IMR-90 (cell line): ENCODE results near the gene CCDC69. TPM values are rescaled to one million over a fixed set of nuclear protein-coding genes. Genes with fewer than 3 reads are reported as not detected.

Experiments used
- ATAC-seq: fragments of 200-7000 bp; cut with Tn5 transposase; 2 replicates; pipeline ENCODE4 v1.9.1; 2020; ENCODE audit warnings: low read depth, mild to moderate bottlenecking, moderate library complexity
- BruUV-seq: library from RNA; stranded (reverse); fragments of 400-500 nt; replicated peaks from 2 replicates; lab custom pipeline; 2021; lab: Mats Ljungman, UMichigan
- CTCF ChIA-PET: fragments of 300-600 bp; formaldehyde crosslinking; extraction: SDS; loops from one replicate; lab custom pipeline; 2021; ENCODE audit warnings: antibody characterized with exemption; lab: Yijun Ruan, JAX
- POLR2A ChIA-PET: fragments of 300-600 bp; sonication (Branson Sonifier 250); formaldehyde crosslinking; loops from one replicate; lab custom pipeline; 2022; ENCODE audit warnings: antibody characterized with exemption; ENCODE audit not compliant: unreplicated experiment; lab: Charles Lee
- DNase-seq: peaks from one replicate; pipeline ENCODE4 v3.0.0; 2013
- H2AFZ ChIP-seq: replicated peaks from 2 replicates; pipeline ENCODE3; 2013; ENCODE audit warnings: low read length, mild to moderate bottlenecking; ENCODE audit not compliant: poor library complexity
- H2AK5ac ChIP-seq: 2 replicates; pipeline ENCODE4 v1.6.1; 2013; ENCODE audit warnings: low read depth, low read length, inconsistent platforms
- H2AK9ac ChIP-seq: replicated peaks from 2 replicates; pipeline ENCODE3; 2013; ENCODE audit warnings: mild to moderate bottlenecking, low read depth, low read length, moderate library complexity; ENCODE audit not compliant: poor library complexity
- H2BK120ac ChIP-seq: 2 replicates; pipeline ENCODE4 v1.6.1; 2013; ENCODE audit warnings: low read depth, low read length, inconsistent platforms
- H2BK15ac ChIP-seq: 3 replicates; pipeline ENCODE4 v1.6.1; 2013; ENCODE audit warnings: low read depth, low read length, inconsistent platforms
- H2BK20ac ChIP-seq: 2 replicates; pipeline ENCODE4 v1.6.1; 2013; ENCODE audit warnings: low read depth, mild to moderate bottlenecking, inconsistent platforms, low read length, moderate library complexity
- H2BK5ac ChIP-seq: 2 replicates; pipeline ENCODE4 v1.6.1; 2013; ENCODE audit warnings: mild to moderate bottlenecking, low read depth, low read length, inconsistent platforms; ENCODE audit not compliant: poor library complexity, severe bottlenecking
- H3K14ac ChIP-seq: replicated peaks from 2 replicates; pipeline ENCODE4 v1.6.1; 2013; ENCODE audit warnings: low read depth, low read length, inconsistent platforms
- H3K18ac ChIP-seq: 2 replicates; pipeline ENCODE4 v1.6.1; 2013; ENCODE audit warnings: low read depth, low read length, control low read depth
- H3K23ac ChIP-seq: 2 replicates; pipeline ENCODE4 v1.6.1; 2013; ENCODE audit warnings: low read depth, low read length, inconsistent platforms
- H3K27ac ChIP-seq: 2 replicates; pipeline ENCODE4 v1.5.1; 2013; ENCODE audit warnings: mild to moderate bottlenecking, control low read depth, low read length; ENCODE audit not compliant: insufficient read depth
- H3K27me3 ChIP-seq: 2 replicates; pipeline ENCODE4 v1.6.1; 2013; ENCODE audit warnings: low read length; ENCODE audit not compliant: control insufficient read depth, insufficient read depth
- H3K36me3 ChIP-seq: 2 replicates; pipeline ENCODE4 v1.6.1; 2013; ENCODE audit warnings: low read length, mixed read lengths; ENCODE audit not compliant: control insufficient read depth, insufficient read depth
- H3K4ac ChIP-seq: 2 replicates; pipeline ENCODE4 v1.6.1; 2013; ENCODE audit warnings: low read depth, low read length, inconsistent platforms
- H3K4me1 ChIP-seq: 2 replicates; pipeline ENCODE4 v1.6.1; 2013; ENCODE audit warnings: low read length, mixed read lengths; ENCODE audit not compliant: control insufficient read depth, insufficient read depth
- H3K4me2 ChIP-seq: 2 replicates; pipeline ENCODE4 v1.6.1; 2013; ENCODE audit warnings: low read depth, mild to moderate bottlenecking, control low read depth, low read length, moderate library complexity
- H3K4me3 ChIP-seq: 2 replicates; pipeline ENCODE4 v1.5.1; 2013; ENCODE audit warnings: low read depth, mild to moderate bottlenecking, control low read depth, low read length, moderate library complexity; ENCODE audit not compliant: insufficient read depth
- H3K56ac ChIP-seq: 2 replicates; pipeline ENCODE4 v1.6.1; 2013; ENCODE audit warnings: low read length, inconsistent platforms; ENCODE audit not compliant: insufficient read depth; ENCODE audit errors: extremely low read depth
- H3K79me1 ChIP-seq, 2 experiments: 2 replicates each; pipeline ENCODE4 v1.6.1; 2013; ENCODE audit warnings: low read length in 2 of 2, inconsistent platforms in 1 of 2, low read depth in 1 of 2
- H3K9ac ChIP-seq: 2 replicates; pipeline ENCODE4 v1.6.1; 2013; ENCODE audit warnings: low read depth, low read length, control low read depth
- H3K9me1 ChIP-seq: 2 replicates; pipeline ENCODE4 v1.6.1; 2013; ENCODE audit warnings: low read length, inconsistent platforms; ENCODE audit not compliant: insufficient read depth
- H3K9me3 ChIP-seq: 2 replicates; pipeline ENCODE4 v1.6.1; 2013; ENCODE audit warnings: low read length; ENCODE audit not compliant: control insufficient read depth, insufficient read depth
- H4K20me1 ChIP-seq: 2 replicates; pipeline ENCODE4 v1.6.1; 2013; ENCODE audit warnings: low read length, inconsistent platforms; ENCODE audit not compliant: insufficient read depth
- H4K5ac ChIP-seq: 2 replicates; pipeline ENCODE4 v1.6.1; 2013; ENCODE audit warnings: mild to moderate bottlenecking, low read depth, low read length, control low read depth
- H4K8ac ChIP-seq, 2 experiments: 2 replicates each; pipeline ENCODE4 v1.6.1; 2013; ENCODE audit warnings: low read depth in 2 of 2, low read length in 2 of 2, control low read depth in 1 of 2, inconsistent platforms in 1 of 2
- H4K91ac ChIP-seq: 2 replicates; pipeline ENCODE4 v1.6.1; 2013; ENCODE audit warnings: low read depth, low read length, inconsistent platforms; ENCODE audit not compliant: insufficient read depth
- BHLHE40 ChIP-seq: fragments of 150-350 bp; IDR thresholded peaks from 2 replicates; pipeline ENCODE4 v1.6.1; 2016; ENCODE audit warnings: mild to moderate bottlenecking, low read depth, low read length
- CEBPB ChIP-seq: IDR thresholded peaks from 2 replicates; pipeline ENCODE4 v1.6.1; 2012; ENCODE audit warnings: low read depth, low read length, improper control_type of control experiment
- CHD1 ChIP-seq: IDR thresholded peaks from 2 replicates; pipeline ENCODE4 v1.6.1; 2012; ENCODE audit warnings: low read depth, low read length, improper control_type of control experiment
- FOS ChIP-seq: fragments of 150-350 bp; IDR thresholded peaks from 2 replicates; pipeline ENCODE4 v1.6.1; 2016; ENCODE audit warnings: low read depth, low read length
- MAZ ChIP-seq: IDR thresholded peaks from 2 replicates; pipeline ENCODE4 v1.6.1; 2012; ENCODE audit warnings: low read depth, mild to moderate bottlenecking, low read length, improper control_type of control experiment, moderate library complexity, borderline replicate concordance
- NFE2L2 ChIP-seq: fragments of 150-350 bp; IDR thresholded peaks from 2 replicates; pipeline ENCODE4 v1.6.1; 2016; ENCODE audit warnings: low read depth, mild to moderate bottlenecking, low read length
- RAD21 ChIP-seq: IDR thresholded peaks from 2 replicates; pipeline ENCODE4 v1.6.1; 2012; ENCODE audit warnings: low read length, improper control_type of control experiment
- RFX5 ChIP-seq: IDR thresholded peaks from 2 replicates; pipeline ENCODE4 v1.8.0; 2012; ENCODE audit warnings: low read depth, mild to moderate bottlenecking, low read length, moderate library complexity
- SMC3 ChIP-seq: fragments of 150-350 bp; IDR thresholded peaks from 2 replicates; pipeline ENCODE4 v1.6.1; 2016; ENCODE audit warnings: low read depth, mild to moderate bottlenecking, antibody characterized with exemption, low read length, moderate library complexity
- WGBS, 2 experiments: methylation state at CpG; one replicate each; pipeline versions ENCODE4 v1.1.5 to v1.1.7; 2013; ENCODE audit warnings: missing lambda C conversion rate in 2 of 2; ENCODE audit not compliant: insufficient read length in 1 of 2; ENCODE audit errors: extremely low coverage in 2 of 2; 5-methylcytosine and 5-hydroxymethylcytosine counted together
- dilution Hi-C: fragments of 300-500 bp; cut with HindIII; formaldehyde crosslinking; loops from one replicate; pipeline ENCODE4 v1.14.3; 2018; ENCODE audit warnings: low sequenced_read_pairs; ENCODE audit not compliant: unreplicated experiment
- in situ Hi-C: fragments of 300-500 bp; cut with MboI; formaldehyde crosslinking; loops from 3 replicates; pipeline ENCODE4 v1.14.3; 2019; ENCODE audit warnings: low sequenced_read_pairs, inconsistent platforms, mixed read lengths
- intact Hi-C: fragments of 100-400 bp; cut with micrococcal nuclease; formaldehyde crosslinking; loops from 2 replicates; pipeline ENCODE4 v1.10.0; 2022
- polyA plus RNA-seq, 3 experiments: library from polyadenylated mRNA; depleted of rRNA; stranded (reverse); fragments of >200 nt; gene quantifications; 2 replicates each; pipeline ENCODE4 v1.2.3, GENCODE V29; 2012; ENCODE audit warnings: low replicate concordance in 1 of 3
- total RNA-seq: library from RNA; depleted of rRNA; stranded (reverse); fragments of >200 nt; gene quantifications from 2 replicates; pipeline ENCODE4 v1.2.3, GENCODE V29; 2012
- TF ChIP-seq, protein P1 (sequence below): fragments of 150-350 bp; IDR thresholded peaks from 2 replicates; pipeline ENCODE4 v1.6.1; 2016; ENCODE audit warnings: low read depth, mild to moderate bottlenecking, low read length, moderate library complexity, borderline replicate concordance
- TF ChIP-seq, protein P2 (sequence below): fragments of 150-350 bp; IDR thresholded peaks from 2 replicates; pipeline ENCODE4 v1.6.1; 2017; ENCODE audit warnings: mild to moderate bottlenecking, antibody characterized with exemption, low read length, low read depth

The CCDC69 gene
- total and polyA plus RNA-seq, 2 of the 4 experiments (the other 2 are of a cell fraction): 0.36 to 0.48 TPM

- no peaks in the 10 kb centered on the region for H3K9me1 ChIP-seq
- CTCF ChIA-PET: no interaction called here
- POLR2A ChIA-PET: no interaction called here
- no peak overlapping the region for H3K23ac ChIP-seq
- TF ChIP-seq, protein P1, sequence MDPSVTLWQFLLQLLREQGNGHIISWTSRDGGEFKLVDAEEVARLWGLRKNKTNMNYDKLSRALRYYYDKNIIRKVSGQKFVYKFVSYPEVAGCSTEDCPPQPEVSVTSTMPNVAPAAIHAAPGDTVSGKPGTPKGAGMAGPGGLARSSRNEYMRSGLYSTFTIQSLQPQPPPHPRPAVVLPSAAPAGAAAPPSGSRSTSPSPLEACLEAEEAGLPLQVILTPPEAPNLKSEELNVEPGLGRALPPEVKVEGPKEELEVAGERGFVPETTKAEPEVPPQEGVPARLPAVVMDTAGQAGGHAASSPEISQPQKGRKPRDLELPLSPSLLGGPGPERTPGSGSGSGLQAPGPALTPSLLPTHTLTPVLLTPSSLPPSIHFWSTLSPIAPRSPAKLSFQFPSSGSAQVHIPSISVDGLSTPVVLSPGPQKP: no peak
- TF ChIP-seq RAD21 (no peak), CHD1 (no peak), BHLHE40 (no peak), MAZ (no peak), CEBPB (no peak), RFX5 (no peak), SMC3 (no peak), FOS (no peak), NFE2L2 (no peak)
- TF ChIP-seq, protein P2, sequence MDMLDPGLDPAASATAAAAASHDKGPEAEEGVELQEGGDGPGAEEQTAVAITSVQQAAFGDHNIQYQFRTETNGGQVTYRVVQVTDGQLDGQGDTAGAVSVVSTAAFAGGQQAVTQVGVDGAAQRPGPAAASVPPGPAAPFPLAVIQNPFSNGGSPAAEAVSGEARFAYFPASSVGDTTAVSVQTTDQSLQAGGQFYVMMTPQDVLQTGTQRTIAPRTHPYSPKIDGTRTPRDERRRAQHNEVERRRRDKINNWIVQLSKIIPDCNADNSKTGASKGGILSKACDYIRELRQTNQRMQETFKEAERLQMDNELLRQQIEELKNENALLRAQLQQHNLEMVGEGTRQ: no peak
- H2AFZ ChIP-seq: no peak overlapping the region
- no peak overlapping the region for H4K91ac ChIP-seq
- no CpG with 5 or more reads among the region's 10 CpGs for WGBS, 2 experiments
- no peak overlapping the region for H4K5ac ChIP-seq
- no peak overlapping the region for H2AK9ac ChIP-seq
- no peak overlapping the region for H4K8ac ChIP-seq
- no peak overlapping the region for H3K4me2 ChIP-seq
- no peak overlapping the region for H3K27ac ChIP-seq
- no peak overlapping the region for H2AK5ac ChIP-seq
- ATAC-seq (no peak), DNase-seq (no peak)
- in situ Hi-C loops (no loop called here), dilution Hi-C loops (no loop called here), intact Hi-C loops (loop anchor here (5.0 kb wide), 1 partner anchor 38 kb away; the partner anchor contains the start of gene CCDC69)
- no TSS peak for BruUV-seq
- no peak overlapping the region for H3K14ac ChIP-seq
- H2BK20ac ChIP-seq: no peak overlapping the region
- H3K9ac ChIP-seq: no peak overlapping the region
- H2BK15ac ChIP-seq: no peak overlapping the region
- H3K4me3 ChIP-seq: no peak overlapping the region
- H3K4me1 ChIP-seq: peaks cover 2% of the 10 kb centered on the region; the same call in 1 of the 2 replicates
- no peak overlapping the region for H2BK120ac ChIP-seq
- H2BK5ac ChIP-seq: no peak overlapping the region
- no peak overlapping the region for H3K18ac ChIP-seq
- no peaks in the 10 kb centered on the region for H3K9me3 ChIP-seq
- H3K4ac ChIP-seq: no peak overlapping the region
- H3K56ac ChIP-seq: no peak overlapping the region
- H3K79me1 ChIP-seq: no peaks in the 10 kb centered on the region
- no peaks in the 10 kb centered on the region for H4K20me1 ChIP-seq
- H3K36me3 ChIP-seq: no peaks in the 10 kb centered on the region
- peaks cover 4% of the 10 kb centered on the region for H3K27me3 ChIP-seq
Measured at GRCh38 chr5:151184316-151185042, 39.4 kb downstream of the CCDC69 start.
